Suprapubic skin (tissue), 4 donors: ENCODE data around the gene EDAR.

ENCODE experiments used
- CTCF ChIP-seq, 2 donors: fragments of 200-600 bp in 1 of 2; fragments of 450-650 bp in 1 of 2; sonication (generic) in 1 of 2; IDR thresholded peaks; one replicate each; pipeline ENCODE4 v1.5.1; 2016 to 2019; ENCODE audit warnings: antibody characterized with exemption in 2 of 2, mild to moderate bottlenecking in 1 of 2, moderate library complexity in 1 of 2
- POLR2A ChIP-seq, 2 donors: fragments of 450-650 bp; IDR thresholded peaks; one replicate each; pipeline ENCODE4 v1.6.1; 2017; ENCODE audit warnings: antibody characterized with exemption in 2 of 2, mild to moderate bottlenecking in 2 of 2, moderate library complexity in 2 of 2
- POLR2AphosphoS5 ChIP-seq, 3 donors: sonication (generic); formaldehyde crosslinking; IDR thresholded peaks; one replicate each; pipeline ENCODE4 v1.6.1; 2017; ENCODE audit warnings: antibody characterized with exemption in 3 of 3

GRCh38 chr2:108905906-108906305, 83.1 kb downstream of the EDAR start:
- TF ChIP-seq CTCF (IDR thresholded peaks at IDR 0.05): no peak
- TF ChIP-seq POLR2A (IDR thresholded peaks at IDR 0.05): no peak
- TF ChIP-seq POLR2AphosphoS5 (IDR thresholded peaks at IDR 0.05): no peak
